Stimulated activated CD4-positive, alpha-beta T cell treated with anti-CD3 and anti-CD28 coated beads, Interleukin-1b, Interleukin-23, amount 100 ng/mL, for 24 hours (primary cell): Measurements from ENCODE around the gene UBE2D1.
"Not testable (repeated sequence)": the region's sequence is repeated elsewhere in the genome, so short reads cannot be mapped to it uniquely, and the experiment has no call there.

Experiments
- DNase-seq, 4 experiments: peaks; one replicate each; pipeline ENCODE4 v3.0.0-alpha.2; 2020; ENCODE audit warnings: low read depth in 4 of 4, low spot score in 1 of 4

UBE2D1 gene

GRCh38 chr10:58373442-58373827 is 38.6 kb downstream of the UBE2D1 start:
- no peak for DNase-seq

GRCh38 chr10:58382489-58382995 is 47.7 kb downstream of the UBE2D1 start:
- DNase-seq = no peak

- no peak for DNase-seq
Observed at GRCh38 chr10:58384095-58384494, 49.3 kb downstream of the UBE2D1 start.

- no peak for DNase-seq
Observed at GRCh38 chr10:58384544-58384998, 49.8 kb downstream of the UBE2D1 start.

- peak; percentile 94 to 99 (median 97) for DNase-seq
Observed at GRCh38 chr10:58384999-58385783, 50.4 kb downstream of the UBE2D1 start, which contains the start of gene TFAM. TSS of gene TFAM (plus strand) at chr10:58385410. CDS start at chr10:58385548, 138 bp downstream.

GRCh38 chr10:58385784-58386112 is 50.9 kb downstream of the UBE2D1 start:
- DNase-seq = peak in 1 of 4 experiments; percentile 3

- no peak for DNase-seq
Observed at GRCh38 chr10:58389024-58389423, 54.2 kb downstream of the UBE2D1 start.

GRCh38 chr10:58393317-58393716 is 58.5 kb downstream of the UBE2D1 start:
- DNase-seq = no peak

- no peak for DNase-seq
Observed at GRCh38 chr10:58394471-58394870, 59.7 kb downstream of the UBE2D1 start.

GRCh38 chr10:58396057-58396456 is 61.3 kb downstream of the UBE2D1 start:
- no peak for DNase-seq

GRCh38 chr10:58397830-58398229 is 63.0 kb downstream of the UBE2D1 start:
- no peak for DNase-seq

- DNase-seq = no peak
Observed at GRCh38 chr10:58399410-58399809, 64.6 kb downstream of the UBE2D1 start.

GRCh38 chr10:58400609-58401008 is 65.8 kb downstream of the UBE2D1 start:
- no peak for DNase-seq

- DNase-seq = no peak
Observed at GRCh38 chr10:58404001-58404400, 69.2 kb downstream of the UBE2D1 start.

- no peak for DNase-seq
Observed at GRCh38 chr10:58409956-58410610, 75.3 kb downstream of the UBE2D1 start.

GRCh38 chr10:58412502-58412961 is 77.7 kb downstream of the UBE2D1 start:
- DNase-seq = no peak

- no peak for DNase-seq
Observed at GRCh38 chr10:58414270-58415041, 79.7 kb downstream of the UBE2D1 start.

GRCh38 chr10:58415757-58416156 is 81.0 kb downstream of the UBE2D1 start:
- DNase-seq = no peak

GRCh38 chr10:58417902-58418301 is 83.1 kb downstream of the UBE2D1 start:
- DNase-seq = not testable (repeated sequence)
